Endothelial cell of umbilical vein (primary cell): ENCODE results near the gene KCNH5. TPM values are rescaled to one million over a fixed set of nuclear protein-coding genes. Genes with fewer than 3 reads are reported as not detected.

Experiments
- BruUV-seq: library from RNA; stranded (reverse); fragments of 400-500 nt; replicated peaks from 2 replicates; lab custom pipeline; 2021; lab: Mats Ljungman, UMichigan
- CTCF ChIA-PET: fragments of 300-600, 350-600 bp; sonication (Branson Sonifier 250); formaldehyde crosslinking; loops from one replicate; lab custom pipeline; 2021; ENCODE audit warnings: antibody characterized with exemption, inconsistent platforms; lab: Charles Lee
- POLR2A ChIA-PET: fragments of 300-600, 350-600 bp; sonication (Branson Sonifier 250); formaldehyde crosslinking; loops from one replicate; lab custom pipeline; 2021; ENCODE audit warnings: antibody characterized with exemption, inconsistent platforms; lab: Charles Lee
- DNase-seq: peaks from one replicate; pipeline ENCODE4 v3.0.0-alpha.2; 2011; ENCODE audit warnings: low read depth, low spot score
- FAIRE-seq: peaks from 2 replicates; lab custom pipeline; 2011; peaks lifted over from hg19 to GRCh38; lab: Jason Lieb, UNC
- H2AFZ ChIP-seq: 2 replicates; pipeline ENCODE4 v1.6.0; 2012; ENCODE audit warnings: low read depth, low read length, control low read depth, inconsistent platforms
- H3K27ac ChIP-seq: 2 replicates; pipeline ENCODE4 v1.5.1; 2011; ENCODE audit warnings: low read depth, mild to moderate bottlenecking, control low read depth, low read length, moderate library complexity; ENCODE audit not compliant: insufficient read depth
- H3K27me3 ChIP-seq, 2 experiments: 2 replicates each; pipeline versions ENCODE4 v1.6.0 to v1.6.1; 2011; ENCODE audit warnings: low read length in 2 of 2, mixed read lengths in 1 of 2; ENCODE audit not compliant: control insufficient read depth in 2 of 2, insufficient read depth in 2 of 2
- H3K36me3 ChIP-seq, 2 experiments: 2 replicates in 1 of 2; 3 replicates in 1 of 2; pipeline ENCODE4 v1.5.1; 2011; ENCODE audit warnings: low read length in 2 of 2, mild to moderate bottlenecking in 1 of 2, moderate library complexity in 1 of 2; ENCODE audit not compliant: control insufficient read depth in 2 of 2, insufficient read depth in 2 of 2; ENCODE audit errors: extremely low read depth in 1 of 2
- H3K4me1 ChIP-seq: 3 replicates; pipeline ENCODE4 v1.5.1; 2011; ENCODE audit warnings: mild to moderate bottlenecking, low read length; ENCODE audit not compliant: control insufficient read depth, insufficient read depth; ENCODE audit errors: extremely low read depth
- H3K4me2 ChIP-seq: 2 replicates; pipeline ENCODE4 v1.6.1; 2011; ENCODE audit warnings: low read length, control low read depth, mixed read lengths; ENCODE audit not compliant: insufficient read depth
- H3K4me3 ChIP-seq, 3 experiments: fragments of 200-600 bp in 1 of 3; sonication (generic), shearing (Covaris generic) in 1 of 3; replicated peaks in 1 of 3; 2 replicates each; pipeline ENCODE4 v1.5.1; 2011 to 2016; ENCODE audit warnings: control low read depth in 3 of 3, low read length in 3 of 3, mild to moderate bottlenecking in 2 of 3, inconsistent platforms in 1 of 3, low read depth in 1 of 3, moderate library complexity in 1 of 3; ENCODE audit not compliant: insufficient read depth in 1 of 3
- H3K79me2 ChIP-seq: 2 replicates; pipeline ENCODE4 v1.6.0; 2012; ENCODE audit warnings: low read length, inconsistent platforms; ENCODE audit not compliant: control insufficient read depth, insufficient read depth
- H3K9ac ChIP-seq: replicated peaks from 2 replicates; pipeline ENCODE3; 2011; ENCODE audit warnings: low read length, control low read depth; ENCODE audit not compliant: insufficient read depth; ENCODE audit errors: extremely low read depth
- H3K9me1 ChIP-seq: replicated peaks from 3 replicates; pipeline ENCODE4 v1.6.0; 2011; ENCODE audit warnings: mild to moderate bottlenecking, low read length; ENCODE audit not compliant: control insufficient read depth, insufficient read depth; ENCODE audit errors: extremely low read depth
- H3K9me3 ChIP-seq: replicated peaks from 2 replicates; pipeline ENCODE4 v1.5.1; 2012; ENCODE audit warnings: low read length, inconsistent platforms; ENCODE audit not compliant: control insufficient read depth, insufficient read depth
- H4K20me1 ChIP-seq: replicated peaks from 2 replicates; pipeline ENCODE3; 2011; ENCODE audit warnings: mild to moderate bottlenecking, low read length; ENCODE audit not compliant: control insufficient read depth, insufficient read depth; ENCODE audit errors: extremely low read depth
- EZH2 ChIP-seq: IDR thresholded peaks from 2 replicates; pipeline ENCODE4 v1.6.1; 2012; ENCODE audit warnings: borderline replicate concordance, low read depth, mild to moderate bottlenecking, moderate library complexity, low read length, inconsistent platforms; ENCODE audit not compliant: severe bottlenecking
- FOS ChIP-seq: IDR thresholded peaks from 2 replicates; pipeline ENCODE4 v1.6.1; 2011; ENCODE audit warnings: mild to moderate bottlenecking, low read length, moderate library complexity, borderline replicate concordance; ENCODE audit not compliant: insufficient read depth
- GATA2 ChIP-seq: IDR thresholded peaks from 2 replicates; pipeline ENCODE4 v1.7.0; 2011; ENCODE audit warnings: low read depth, mild to moderate bottlenecking, moderate library complexity, mixed read lengths, low read length; ENCODE audit not compliant: insufficient read length, insufficient read depth
- JUN ChIP-seq: IDR thresholded peaks from 2 replicates; pipeline ENCODE4 v1.6.1; 2011; ENCODE audit warnings: borderline replicate concordance, low read depth; ENCODE audit not compliant: insufficient read length, insufficient read depth
- MYC ChIP-seq: IDR thresholded peaks from one replicate; pipeline ENCODE4 v1.6.1; 2011; ENCODE audit warnings: mild to moderate bottlenecking, low read depth, low read length
- POLR2A ChIP-seq: IDR thresholded peaks from 2 replicates; pipeline ENCODE4 v1.6.1; 2012; ENCODE audit warnings: low read depth, mild to moderate bottlenecking, control low read depth, low read length
- POLR2AphosphoS5 ChIP-seq: IDR thresholded peaks from 2 replicates; pipeline ENCODE4 v1.6.1; 2012; ENCODE audit warnings: low read depth, mild to moderate bottlenecking, control low read depth, low read length, moderate library complexity; ENCODE audit not compliant: insufficient read depth
- dilution Hi-C: fragments of 300-500 bp; cut with MboI; formaldehyde crosslinking; loops from one replicate; pipeline ENCODE4 v1.15.0; 2019; ENCODE audit warnings: low sequenced_read_pairs; ENCODE audit not compliant: extremely low pct_ligation_motif_present
- intact Hi-C: fragments of 100-400 bp; cut with micrococcal nuclease; formaldehyde crosslinking; loops from one replicate; pipeline ENCODE4 v1.10.0; 2022
- polyA plus RNA-seq, 4 experiments: library from polyadenylated mRNA; depleted of rRNA in 3 of 4; stranded (reverse) in 3 of 4; unstranded in 1 of 4; fragments of >200 nt; gene quantifications; 2 replicates each; pipeline versions ENCODE4 v1.2.1 to v1.2.3, GENCODE V29; 2011 to 2012; ENCODE audit warnings: missing spikeins in 1 of 4
- total RNA-seq: library from RNA; stranded (reverse); gene quantifications from 2 replicates; pipeline ENCODE4 v1.2.3, GENCODE V29; 2021
- TF ChIP-seq, protein P1 (sequence below): IDR thresholded peaks from 2 replicates; pipeline ENCODE4 v1.6.1; 2011; ENCODE audit not compliant: insufficient read depth, insufficient read length
- TF ChIP-seq, protein P2 (sequence below), 2 donors: IDR thresholded peaks; 1 replicate in 1 of 2; 2 replicates in 1 of 2; pipeline ENCODE4 v1.5.1; 2011; ENCODE audit warnings: low read length in 2 of 2, mild to moderate bottlenecking in 2 of 2, moderate library complexity in 2 of 2, control low read depth in 1 of 2, inconsistent platforms in 1 of 2, low read depth in 1 of 2; ENCODE audit not compliant: insufficient read depth in 1 of 2; ENCODE audit errors: extremely low read depth in 1 of 2

KCNH5 gene
- total and polyA plus RNA-seq, 2 donors (not counting 3 experiments of a cell fraction or from before 2014, with no cell fraction given) = not detected

DNA sequence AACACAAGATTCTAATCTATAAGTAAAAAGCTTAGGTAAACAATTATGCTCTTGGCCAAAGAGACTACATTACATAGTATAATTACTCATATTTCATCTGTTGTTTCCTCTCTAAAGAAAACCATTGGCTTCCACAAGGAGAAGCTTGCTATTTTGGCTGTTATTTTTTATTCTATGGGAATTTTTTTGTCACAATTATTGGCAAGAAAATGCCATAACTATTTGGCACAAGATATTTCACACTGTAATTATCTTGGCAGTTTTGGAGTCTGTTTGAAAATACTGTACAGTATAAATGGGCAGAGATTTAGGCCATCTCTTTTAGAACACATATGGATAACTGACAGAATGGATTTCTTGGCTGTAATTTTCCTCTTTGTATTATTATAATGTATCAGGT, 51.2 kb downstream of the KCNH5 start:
- POLR2A ChIA-PET = no interaction called here
- Histone ChIP-seq H2AFZ (no peak overlapping the region), H3K9me3 (no peaks in the 10 kb centered on the region), H4K20me1 (no peaks in the 10 kb centered on the region), H3K9ac (no peak overlapping the region), H3K9me1 (no peaks in the 10 kb centered on the region), H3K79me2 (no peaks in the 10 kb centered on the region), H3K27me3 (no peaks in the 10 kb centered on the region), H3K4me2 (no peak overlapping the region), H3K36me3 (no peaks in the 10 kb centered on the region), H3K4me3 (no peak overlapping the region), H3K4me1 (no peaks in the 10 kb centered on the region), H3K27ac (no peak overlapping the region)
- intact Hi-C loops = no loop called here
- TF ChIP-seq MYC = no peak
- TF ChIP-seq, protein P1, sequence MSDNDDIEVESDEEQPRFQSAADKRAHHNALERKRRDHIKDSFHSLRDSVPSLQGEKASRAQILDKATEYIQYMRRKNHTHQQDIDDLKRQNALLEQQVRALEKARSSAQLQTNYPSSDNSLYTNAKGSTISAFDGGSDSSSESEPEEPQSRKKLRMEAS = no peak
- TF ChIP-seq, protein P2, sequence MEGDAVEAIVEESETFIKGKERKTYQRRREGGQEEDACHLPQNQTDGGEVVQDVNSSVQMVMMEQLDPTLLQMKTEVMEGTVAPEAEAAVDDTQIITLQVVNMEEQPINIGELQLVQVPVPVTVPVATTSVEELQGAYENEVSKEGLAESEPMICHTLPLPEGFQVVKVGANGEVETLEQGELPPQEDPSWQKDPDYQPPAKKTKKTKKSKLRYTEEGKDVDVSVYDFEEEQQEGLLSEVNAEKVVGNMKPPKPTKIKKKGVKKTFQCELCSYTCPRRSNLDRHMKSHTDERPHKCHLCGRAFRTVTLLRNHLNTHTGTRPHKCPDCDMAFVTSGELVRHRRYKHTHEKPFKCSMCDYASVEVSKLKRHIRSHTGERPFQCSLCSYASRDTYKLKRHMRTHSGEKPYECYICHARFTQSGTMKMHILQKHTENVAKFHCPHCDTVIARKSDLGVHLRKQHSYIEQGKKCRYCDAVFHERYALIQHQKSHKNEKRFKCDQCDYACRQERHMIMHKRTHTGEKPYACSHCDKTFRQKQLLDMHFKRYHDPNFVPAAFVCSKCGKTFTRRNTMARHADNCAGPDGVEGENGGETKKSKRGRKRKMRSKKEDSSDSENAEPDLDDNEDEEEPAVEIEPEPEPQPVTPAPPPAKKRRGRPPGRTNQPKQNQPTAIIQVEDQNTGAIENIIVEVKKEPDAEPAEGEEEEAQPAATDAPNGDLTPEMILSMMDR (IDR thresholded peaks at IDR 0.05; ENCODE audit: extremely low read depth in 1 of 2, insufficient read depth in 1 of 2, low read depth in 1 of 2, low read length in 2 of 2) = no peak
- no peak for TF ChIP-seq FOS
- no peak for TF ChIP-seq POLR2AphosphoS5
- no peak for FAIRE-seq
- CTCF ChIA-PET = no interaction called here
- dilution Hi-C loops = no loop called here
- BruUV-seq = no TSS peak
- DNase-seq = no peak

DNA sequence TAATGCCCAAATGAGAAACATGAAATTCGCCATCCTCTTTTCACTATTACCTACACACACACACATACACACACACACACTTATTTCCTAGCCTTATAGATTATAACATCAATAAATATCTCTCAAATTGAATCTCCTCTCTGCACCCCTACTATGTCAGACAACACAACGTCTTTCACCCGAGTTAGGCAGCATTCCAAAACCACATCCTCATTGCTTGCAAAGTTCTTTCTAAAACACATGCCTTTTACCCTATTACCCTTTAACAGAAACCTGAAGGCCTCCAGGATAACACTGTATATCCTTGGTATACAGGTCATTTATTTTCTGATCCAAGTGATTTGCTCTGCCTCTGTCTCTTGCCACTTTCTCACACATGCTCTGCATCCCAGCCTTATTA, 56.3 kb downstream of the KCNH5 start:
- no TSS peak for BruUV-seq
- DNase-seq = no peak
- H3K4me3 ChIP-seq = no peak overlapping the region
- TF ChIP-seq POLR2A (no peak), FOS (no peak), MYC (no peak), GATA2 (no peak), JUN (no peak), POLR2AphosphoS5 (no peak), EZH2 (no peak)
- TF ChIP-seq, protein P2 (IDR thresholded peaks at IDR 0.05; ENCODE audit: extremely low read depth in 1 of 2, insufficient read depth in 1 of 2, low read depth in 1 of 2, low read length in 2 of 2) = no peak
- TF ChIP-seq, protein P1 = no peak
- ChIA-PET POLR2A (no interaction called here), CTCF (no interaction called here)
- H3K27me3 ChIP-seq = peaks cover 0 to 2% of the 10 kb centered on the region in 2 experiments
- H3K27ac ChIP-seq = no peak overlapping the region
- dilution Hi-C loops (no loop called here), intact Hi-C loops (no loop called here)
- H3K4me1 ChIP-seq = no peaks in the 10 kb centered on the region
- no peaks in the 10 kb centered on the region for H3K79me2 ChIP-seq
- no peaks in the 10 kb centered on the region for H3K36me3 ChIP-seq
- H3K9me1 ChIP-seq = no peaks in the 10 kb centered on the region
- no peak for FAIRE-seq
- no peaks in the 10 kb centered on the region for H3K9me3 ChIP-seq
- H3K4me2 ChIP-seq = no peak overlapping the region
- no peak overlapping the region for H3K9ac ChIP-seq
- no peaks in the 10 kb centered on the region for H4K20me1 ChIP-seq
- no peak overlapping the region for H2AFZ ChIP-seq
